Fibroblast of villous mesenchyme (primary cell): Measurements from ENCODE around the gene KCNH1. TPM values are rescaled to one million over a fixed set of nuclear protein-coding genes. Genes with fewer than 3 reads are reported as not detected.

ENCODE experiments used
- DNase-seq: peaks from one replicate; pipeline ENCODE4 v3.0.0-alpha.2; 2010; ENCODE audit warnings: low read depth
- H3K4me3 ChIP-seq: 2 replicates; pipeline ENCODE4 v1.5.1; 2011; ENCODE audit warnings: low read depth, mild to moderate bottlenecking, low read length
- total RNA-seq: library from RNA; depleted of rRNA; stranded (reverse); fragments of >200 nt; gene quantifications from 2 replicates; pipeline ENCODE4 v1.2.3, GENCODE V29; 2012
- TF ChIP-seq, protein P1 (sequence below): IDR thresholded peaks from 2 replicates; pipeline ENCODE4 v1.5.1; 2012; ENCODE audit warnings: low read depth, mild to moderate bottlenecking, low read length; ENCODE audit not compliant: insufficient read depth

The KCNH1 gene
- total RNA-seq, 1 donor = 11.2 TPM

DNA sequence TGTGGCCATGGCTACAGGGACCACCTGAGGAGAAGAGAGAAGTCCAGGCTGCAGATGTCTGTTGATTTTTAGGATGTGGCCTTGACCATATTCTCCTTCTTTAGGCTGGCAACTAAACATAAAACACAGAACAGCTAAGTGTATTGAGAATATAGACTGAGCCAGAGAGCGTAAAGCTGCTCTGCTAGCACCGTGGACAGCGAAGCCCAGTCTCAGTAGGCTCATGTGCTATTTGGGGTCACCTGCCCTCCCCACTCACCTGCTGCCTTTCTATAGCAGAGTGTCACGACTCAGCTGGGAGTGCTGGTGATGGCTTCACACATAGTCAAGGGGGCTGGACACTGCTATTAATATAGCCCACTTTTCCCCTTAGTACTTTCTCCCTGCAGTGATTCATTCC is 278.5 kb downstream of the KCNH1 start:
- no peak for DNase-seq
- TF ChIP-seq, protein P1, sequence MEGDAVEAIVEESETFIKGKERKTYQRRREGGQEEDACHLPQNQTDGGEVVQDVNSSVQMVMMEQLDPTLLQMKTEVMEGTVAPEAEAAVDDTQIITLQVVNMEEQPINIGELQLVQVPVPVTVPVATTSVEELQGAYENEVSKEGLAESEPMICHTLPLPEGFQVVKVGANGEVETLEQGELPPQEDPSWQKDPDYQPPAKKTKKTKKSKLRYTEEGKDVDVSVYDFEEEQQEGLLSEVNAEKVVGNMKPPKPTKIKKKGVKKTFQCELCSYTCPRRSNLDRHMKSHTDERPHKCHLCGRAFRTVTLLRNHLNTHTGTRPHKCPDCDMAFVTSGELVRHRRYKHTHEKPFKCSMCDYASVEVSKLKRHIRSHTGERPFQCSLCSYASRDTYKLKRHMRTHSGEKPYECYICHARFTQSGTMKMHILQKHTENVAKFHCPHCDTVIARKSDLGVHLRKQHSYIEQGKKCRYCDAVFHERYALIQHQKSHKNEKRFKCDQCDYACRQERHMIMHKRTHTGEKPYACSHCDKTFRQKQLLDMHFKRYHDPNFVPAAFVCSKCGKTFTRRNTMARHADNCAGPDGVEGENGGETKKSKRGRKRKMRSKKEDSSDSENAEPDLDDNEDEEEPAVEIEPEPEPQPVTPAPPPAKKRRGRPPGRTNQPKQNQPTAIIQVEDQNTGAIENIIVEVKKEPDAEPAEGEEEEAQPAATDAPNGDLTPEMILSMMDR = no peak
- no peak overlapping the region for H3K4me3 ChIP-seq

DNA sequence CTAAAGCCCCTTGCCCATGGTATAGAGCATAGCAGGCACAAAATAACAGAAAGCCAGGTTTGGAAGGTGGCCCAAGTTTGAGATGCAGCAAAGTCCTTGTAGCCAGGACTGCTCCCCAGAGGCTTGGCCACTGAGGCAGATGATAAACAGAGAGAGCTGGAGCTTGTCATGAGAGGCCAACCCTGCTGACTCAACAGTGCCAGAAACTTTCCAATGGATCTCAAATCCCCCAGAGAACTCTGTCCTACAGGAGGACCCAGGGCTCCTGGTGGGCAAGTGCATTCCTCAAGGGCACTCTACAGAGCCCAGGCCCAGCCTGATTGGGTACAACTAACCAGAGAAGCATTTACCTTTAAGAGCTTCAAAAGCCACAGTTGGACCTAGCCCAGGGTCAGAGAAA is 280.7 kb downstream of the KCNH1 start:
- DNase-seq = no peak
- H3K4me3 ChIP-seq = no peak overlapping the region
- TF ChIP-seq, protein P1 = no peak

DNA sequence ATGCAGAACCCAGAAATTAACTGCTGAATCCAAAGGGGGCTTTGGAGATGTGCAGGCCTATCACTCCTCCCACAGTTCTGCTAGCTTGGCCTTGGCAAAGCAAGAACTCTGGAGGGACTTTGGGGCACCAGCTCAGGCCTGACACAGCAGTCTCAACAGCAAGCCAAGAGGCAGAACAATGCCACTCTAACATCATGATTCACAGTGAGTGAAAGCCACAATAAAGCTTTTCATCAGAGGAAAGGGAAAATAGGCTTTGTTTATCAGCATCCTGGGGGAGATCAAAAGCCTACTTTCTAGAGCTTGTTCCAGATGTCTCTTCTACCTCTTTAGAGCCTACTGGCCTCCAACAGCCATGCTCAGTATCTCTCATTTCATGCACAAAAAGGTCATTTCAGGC is 283.4 kb downstream of the KCNH1 start:
- TF ChIP-seq, protein P1 = no peak
- H3K4me3 ChIP-seq = no peak overlapping the region
- DNase-seq = no peak

DNA sequence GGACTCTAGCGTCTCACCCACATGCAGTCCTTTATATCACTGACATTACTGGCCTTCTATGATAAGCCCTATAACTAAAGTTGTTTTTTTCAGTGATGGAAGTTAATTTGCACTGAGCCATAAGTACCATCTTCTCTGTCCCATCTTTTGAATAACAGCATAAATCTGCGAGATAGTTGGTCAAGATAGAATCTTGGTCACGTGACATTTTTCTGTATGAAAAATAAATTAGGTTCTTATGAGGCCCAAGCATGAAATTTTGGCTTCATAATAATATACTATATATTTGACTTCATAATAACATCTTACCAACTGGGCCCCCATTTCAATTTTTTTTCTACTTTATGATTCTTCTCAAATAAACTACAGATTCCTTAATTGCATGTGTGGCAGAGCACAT is 285.5 kb downstream of the KCNH1 start:
- TF ChIP-seq, protein P1 = no peak
- DNase-seq = no peak
- H3K4me3 ChIP-seq = no peak overlapping the region

DNA sequence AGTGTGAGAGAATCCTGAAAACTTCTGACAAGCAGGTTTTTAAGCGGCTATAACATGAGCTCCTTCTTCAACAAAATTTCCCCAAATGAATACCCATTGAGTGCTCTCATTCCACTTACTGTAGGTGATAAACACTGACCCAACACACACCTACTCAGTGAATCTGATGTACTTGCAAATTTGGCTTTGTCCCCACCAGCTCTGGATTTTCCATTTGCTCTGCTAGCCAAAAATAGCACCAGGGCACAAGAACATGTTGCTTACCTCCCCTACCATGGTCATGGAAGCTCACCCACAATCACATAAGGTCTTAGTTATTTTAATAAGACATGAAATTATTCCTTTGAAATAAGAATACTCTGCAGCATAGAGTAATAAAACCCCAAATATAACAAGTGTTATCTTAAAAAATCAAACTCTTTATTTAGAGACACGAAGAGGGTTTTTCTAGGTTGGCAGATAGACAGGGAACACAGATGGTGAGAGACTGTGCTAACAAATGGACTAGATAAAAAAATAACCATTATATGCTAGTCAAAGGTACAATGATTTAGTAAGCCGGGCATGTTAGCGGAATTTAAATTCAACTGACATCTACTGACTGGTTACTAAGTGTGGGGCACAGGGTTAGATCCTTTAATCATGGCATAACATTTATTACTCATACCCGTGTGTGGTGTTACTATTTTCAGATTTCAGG is 291.9 kb downstream of the KCNH1 start:
- TF ChIP-seq, protein P1 = no peak
- DNase-seq = no peak
- H3K4me3 ChIP-seq = no peak overlapping the region

DNA sequence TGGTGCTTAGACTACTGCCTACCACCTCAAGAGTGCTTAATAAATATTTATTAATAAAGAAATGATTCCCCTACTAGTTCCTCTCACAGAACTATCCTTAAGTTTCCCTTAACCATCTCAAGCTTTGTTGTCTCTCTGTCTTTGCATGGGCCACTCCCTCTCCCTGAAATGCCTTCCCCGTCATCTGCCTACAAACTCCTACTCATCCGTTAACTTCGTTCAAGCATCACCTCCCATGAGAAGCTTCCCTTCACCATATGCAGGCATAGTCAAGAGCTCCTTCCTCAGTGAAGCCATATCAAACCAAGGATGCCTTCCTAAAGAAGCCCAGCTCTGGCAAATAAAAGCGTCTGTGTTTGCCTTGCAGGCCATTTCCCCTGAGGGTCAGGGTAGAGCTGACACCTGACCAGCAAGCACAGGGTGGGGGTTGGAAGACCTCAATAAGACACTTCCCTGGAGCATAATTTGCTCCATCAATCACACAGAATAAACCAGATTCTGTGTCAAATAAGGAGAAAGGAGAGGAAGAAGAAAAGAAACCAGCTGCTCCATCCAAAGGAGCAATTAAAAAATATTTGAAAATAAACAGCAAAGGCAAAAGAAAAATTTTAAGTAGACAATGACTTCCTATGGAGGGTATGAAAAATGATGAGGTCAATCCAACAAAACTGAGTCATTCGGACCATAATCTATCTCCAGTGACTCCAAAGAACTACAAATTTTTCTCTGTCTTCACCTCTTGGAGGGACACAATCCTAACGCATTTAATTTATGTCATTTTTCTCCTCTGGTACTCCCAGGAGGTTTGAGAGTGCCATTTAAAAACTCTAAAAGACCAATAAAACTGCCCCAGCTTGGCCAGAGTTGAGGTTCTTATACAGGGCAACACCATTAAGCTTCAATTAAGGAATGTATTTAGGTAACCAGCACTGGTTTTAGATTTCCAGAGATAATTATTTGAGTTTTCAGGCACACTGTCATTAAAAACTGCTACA is 303.6 kb downstream of the KCNH1 start:
- TF ChIP-seq, protein P1 = no peak
- DNase-seq = no peak
- no peak overlapping the region for H3K4me3 ChIP-seq
